Thyroid gland (tissue), 4 donors: ENCODE data around the gene SYNGR4.

Experiments
- CTCF ChIP-seq, 6 experiments: fragments of 200-600 bp in 3 of 6; fragments of 450-650 bp in 3 of 6; sonication (generic) in 3 of 6; IDR thresholded peaks; one replicate each; pipeline ENCODE4 v1.5.1; 2016 to 2019; ENCODE audit warnings: antibody characterized with exemption in 6 of 6, mild to moderate bottlenecking in 2 of 6, inconsistent platforms in 1 of 6, moderate library complexity in 1 of 6
- POLR2A ChIP-seq, 2 donors: fragments of 450-650 bp; IDR thresholded peaks; one replicate each; pipeline ENCODE4 v1.6.1; 2017; ENCODE audit warnings: antibody characterized with exemption in 2 of 2, mild to moderate bottlenecking in 2 of 2, moderate library complexity in 1 of 2

GRCh38 chr19:48400018-48400742 lies 36.0 kb downstream of the SYNGR4 start:
- no peak for TF ChIP-seq CTCF (IDR thresholded peaks at IDR 0.05)
- no peak for TF ChIP-seq POLR2A (IDR thresholded peaks at IDR 0.05)
